ENCODE measurements around the gene EDN2.

EDN2 gene

DNA sequence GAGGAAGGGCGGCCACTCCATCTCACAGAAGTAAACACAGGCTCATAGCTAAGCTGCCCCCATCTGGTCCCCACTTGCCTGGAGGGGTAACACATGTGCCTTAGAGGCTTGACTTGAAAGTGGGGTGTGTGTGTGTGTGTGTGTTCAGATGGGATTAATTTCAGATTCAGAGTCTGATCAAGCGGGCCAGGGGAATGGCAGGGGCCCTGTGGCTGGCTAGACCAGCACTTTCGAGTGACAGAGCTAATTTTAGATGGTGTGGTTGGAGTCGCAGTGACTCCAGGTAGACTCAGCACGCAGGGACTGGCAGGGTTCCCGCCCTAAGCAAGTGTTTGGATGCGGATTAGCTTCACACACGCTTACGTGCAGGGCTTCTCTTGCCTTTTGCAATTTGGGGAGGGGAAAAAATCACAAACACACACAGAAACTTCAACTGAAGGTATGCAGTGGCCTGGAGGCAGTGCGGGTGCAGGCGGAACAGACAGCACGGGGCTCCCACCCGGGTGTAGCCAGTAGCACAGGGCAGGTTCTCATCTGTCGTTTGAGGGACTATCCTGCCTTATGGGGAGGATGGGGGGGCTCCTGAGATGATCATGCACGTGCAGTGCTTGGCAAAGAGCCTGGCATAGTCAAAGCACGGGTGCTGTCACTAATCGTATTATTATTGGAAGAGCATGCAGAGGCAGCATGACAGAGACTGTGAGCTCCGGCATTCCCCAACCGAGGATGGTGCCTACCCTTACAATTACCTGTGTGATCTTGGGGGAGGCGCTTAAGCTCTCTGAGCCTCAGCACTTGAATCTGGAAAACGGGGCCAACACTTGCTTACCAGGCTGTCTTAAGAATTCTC lies 1.3 kb downstream of the EDN2 start:
- ATAC-seq = peak; percentile 3; the same call in 2 of the 3 replicates

DNA sequence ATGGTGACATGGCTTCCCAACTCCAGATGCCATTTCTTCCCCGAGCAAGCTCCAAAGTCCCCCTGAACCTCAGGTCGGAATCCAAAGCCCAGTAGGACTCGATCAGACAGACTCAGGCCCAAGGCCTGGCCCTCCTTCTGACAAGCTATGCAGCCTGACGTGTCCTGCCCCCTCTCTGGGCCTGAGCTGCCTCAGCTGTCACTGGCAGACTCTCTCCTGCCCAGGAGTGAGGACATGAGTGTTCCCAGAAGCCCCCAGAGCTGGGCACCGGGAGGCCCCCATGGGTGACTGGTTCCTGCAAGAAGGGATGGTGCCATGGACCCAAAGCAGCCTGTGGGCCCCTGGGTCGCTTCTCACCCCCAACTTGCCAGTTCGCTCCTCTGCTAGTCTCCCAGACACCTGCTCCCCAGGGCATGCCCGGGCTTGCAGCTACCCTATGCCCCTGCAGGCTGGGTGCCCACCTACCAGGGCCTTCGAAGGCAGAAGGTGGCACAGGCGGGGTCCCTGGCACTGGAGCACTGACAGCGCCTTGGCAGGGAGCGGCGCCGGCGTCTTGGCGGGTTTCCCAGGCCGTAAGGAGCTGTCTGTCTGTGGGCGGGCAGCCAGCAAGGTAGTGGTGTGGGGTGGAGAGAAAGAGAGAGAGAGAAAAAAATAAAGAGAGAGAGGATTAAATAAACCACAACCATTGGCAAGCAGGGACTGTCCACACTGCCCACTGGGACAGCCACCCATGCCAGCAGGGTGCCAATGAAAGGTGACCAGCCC lies 2.3 kb downstream of the EDN2 start:
- TF ChIP-seq ZNF70 (CRISPR knock-in tag; IDR thresholded peaks at IDR 0.05) (no peak), ARNTL (CRISPR knock-in tag; IDR thresholded peaks at IDR 0.05; ENCODE audit: borderline replicate concordance, low read depth) (no peak), CSDC2 (CRISPR knock-in tag; IDR thresholded peaks at IDR 0.05) (0 out of 2 replicates have a peak, but pooled peaks have one; percentile 32), ZFP3 (CRISPR knock-in tag; IDR thresholded peaks at IDR 0.05) (no peak)
- TF ChIP-seq, protein P1, sequence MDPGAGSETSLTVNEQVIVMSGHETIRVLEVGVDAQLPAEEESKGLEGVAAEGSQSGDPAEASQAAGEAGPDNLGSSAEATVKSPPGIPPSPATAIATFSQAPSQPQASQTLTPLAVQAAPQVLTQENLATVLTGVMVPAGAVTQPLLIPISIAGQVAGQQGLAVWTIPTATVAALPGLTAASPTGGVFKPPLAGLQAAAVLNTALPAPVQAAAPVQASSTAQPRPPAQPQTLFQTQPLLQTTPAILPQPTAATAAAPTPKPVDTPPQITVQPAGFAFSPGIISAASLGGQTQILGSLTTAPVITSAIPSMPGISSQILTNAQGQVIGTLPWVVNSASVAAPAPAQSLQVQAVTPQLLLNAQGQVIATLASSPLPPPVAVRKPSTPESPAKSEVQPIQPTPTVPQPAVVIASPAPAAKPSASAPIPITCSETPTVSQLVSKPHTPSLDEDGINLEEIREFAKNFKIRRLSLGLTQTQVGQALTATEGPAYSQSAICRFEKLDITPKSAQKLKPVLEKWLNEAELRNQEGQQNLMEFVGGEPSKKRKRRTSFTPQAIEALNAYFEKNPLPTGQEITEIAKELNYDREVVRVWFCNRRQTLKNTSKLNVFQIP (CRISPR knock-in tag; IDR thresholded peaks at IDR 0.05; ENCODE audit: borderline replicate concordance, low read depth) = no peak
- ATAC-seq = peak; percentile 50

More for the DNA sequence above, 1.3 kb downstream of the EDN2 start:
- no peak for TF ChIP-seq ARNTL (CRISPR knock-in tag; IDR thresholded peaks at IDR 0.05; ENCODE audit: borderline replicate concordance, low read depth)

DNA sequence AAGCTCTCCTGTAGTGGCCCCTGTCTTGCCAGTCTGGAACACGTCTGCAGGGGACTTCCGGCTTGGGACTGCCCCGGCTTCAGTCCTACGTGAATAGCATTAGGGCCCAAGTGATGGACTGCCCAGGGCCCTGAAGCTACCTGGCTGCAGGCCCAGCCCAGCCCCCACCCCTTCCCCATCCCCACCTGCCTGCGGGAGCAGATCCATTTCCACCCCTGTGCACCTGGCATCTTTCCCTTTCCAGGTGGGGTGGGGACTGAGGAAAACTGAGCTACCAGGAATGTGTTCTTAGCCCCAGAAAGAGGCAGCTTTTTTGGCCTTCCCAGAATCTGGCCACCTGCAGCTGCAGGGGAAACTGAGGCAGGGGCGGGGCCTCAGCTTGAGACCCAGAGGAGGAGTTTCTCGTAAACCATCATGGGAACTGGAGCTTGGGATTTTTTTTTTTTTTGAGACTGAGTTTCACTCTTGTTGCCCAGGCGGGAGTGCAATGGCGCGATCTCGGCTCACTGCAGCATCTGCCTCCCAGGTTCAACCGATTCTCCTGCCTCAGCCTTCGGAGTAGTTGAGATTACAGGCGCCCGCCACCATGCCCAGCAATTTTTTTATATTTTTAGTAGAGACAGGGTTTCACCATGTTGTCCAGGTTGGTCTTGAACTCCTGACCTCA lies 3.2 kb downstream of the EDN2 start:
- no peak for TF ChIP-seq ZNF8 (CRISPR knock-in tag; IDR thresholded peaks at IDR 0.05)
- no peak for TF ChIP-seq ZC3H10 (CRISPR knock-in tag; IDR thresholded peaks at IDR 0.05)
- no peak for ATAC-seq

DNA sequence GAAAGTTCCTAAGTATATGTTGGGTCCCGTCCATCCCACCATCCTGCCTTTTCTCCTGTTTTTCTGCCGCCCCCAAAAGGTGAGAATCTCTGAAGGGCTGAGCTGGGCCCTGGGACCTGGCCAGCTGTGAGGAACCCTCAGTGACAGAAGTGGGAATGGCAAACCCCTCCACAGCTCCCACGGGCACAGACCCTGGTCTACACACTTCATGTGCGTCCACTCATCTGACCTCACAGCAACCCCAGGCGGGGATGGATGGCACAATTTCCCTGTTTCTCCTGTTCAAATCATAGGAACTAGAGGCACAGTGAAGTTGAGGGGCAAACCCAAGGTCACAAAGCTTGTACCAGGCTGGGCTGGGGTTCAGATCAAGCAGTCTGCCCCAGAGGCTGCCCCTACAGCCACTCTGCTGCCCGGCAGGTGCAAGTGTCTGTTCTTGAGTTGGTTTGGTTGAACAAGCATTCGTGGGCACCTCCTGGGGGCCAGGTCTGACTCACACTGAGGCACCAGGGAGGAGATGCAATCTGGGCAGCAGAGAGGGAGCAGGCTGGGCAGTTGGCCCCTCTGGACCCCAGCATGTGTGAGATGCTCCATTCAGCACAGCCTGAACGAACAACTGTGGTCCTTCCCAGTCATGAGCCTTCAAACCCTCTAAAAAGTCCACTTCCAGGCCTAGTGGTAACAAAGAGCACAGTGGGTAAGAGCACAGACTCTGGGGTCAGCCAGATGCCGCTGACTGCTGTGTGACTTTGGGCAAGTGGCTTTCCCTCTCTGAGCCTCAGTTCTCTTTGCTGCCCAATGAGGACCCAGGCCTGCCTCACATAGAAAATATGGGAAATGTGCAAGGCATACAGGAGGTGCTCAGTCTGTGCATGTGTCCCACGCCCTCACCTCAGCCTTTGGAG lies 4.0 kb downstream of the EDN2 start:
- TF ChIP-seq, protein P2, sequence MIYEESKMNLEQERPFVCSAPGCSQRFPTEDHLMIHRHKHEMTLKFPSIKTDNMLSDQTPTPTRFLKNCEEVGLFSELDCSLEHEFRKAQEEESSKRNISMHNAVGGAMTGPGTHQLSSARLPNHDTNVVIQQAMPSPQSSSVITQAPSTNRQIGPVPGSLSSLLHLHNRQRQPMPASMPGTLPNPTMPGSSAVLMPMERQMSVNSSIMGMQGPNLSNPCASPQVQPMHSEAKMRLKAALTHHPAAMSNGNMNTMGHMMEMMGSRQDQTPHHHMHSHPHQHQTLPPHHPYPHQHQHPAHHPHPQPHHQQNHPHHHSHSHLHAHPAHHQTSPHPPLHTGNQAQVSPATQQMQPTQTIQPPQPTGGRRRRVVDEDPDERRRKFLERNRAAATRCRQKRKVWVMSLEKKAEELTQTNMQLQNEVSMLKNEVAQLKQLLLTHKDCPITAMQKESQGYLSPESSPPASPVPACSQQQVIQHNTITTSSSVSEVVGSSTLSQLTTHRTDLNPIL (CRISPR knock-in tag; IDR thresholded peaks at IDR 0.05; ENCODE audit: low read depth) = no peak
- TF ChIP-seq ESRRG (CRISPR knock-in tag; IDR thresholded peaks at IDR 0.05) = no peak
- no peak for TF ChIP-seq CSDC2 (CRISPR knock-in tag; IDR thresholded peaks at IDR 0.05)
- TF ChIP-seq ZNF70 (CRISPR knock-in tag; IDR thresholded peaks at IDR 0.05) = no peak
- TF ChIP-seq ZFP3 (CRISPR knock-in tag; IDR thresholded peaks at IDR 0.05) = no peak
- TF ChIP-seq PPARA (CRISPR knock-in tag; IDR thresholded peaks at IDR 0.05; ENCODE audit: borderline replicate concordance) = no peak
- TF ChIP-seq GLIS3 (CRISPR knock-in tag; IDR thresholded peaks at IDR 0.05) = no peak
- TF ChIP-seq, protein P3, sequence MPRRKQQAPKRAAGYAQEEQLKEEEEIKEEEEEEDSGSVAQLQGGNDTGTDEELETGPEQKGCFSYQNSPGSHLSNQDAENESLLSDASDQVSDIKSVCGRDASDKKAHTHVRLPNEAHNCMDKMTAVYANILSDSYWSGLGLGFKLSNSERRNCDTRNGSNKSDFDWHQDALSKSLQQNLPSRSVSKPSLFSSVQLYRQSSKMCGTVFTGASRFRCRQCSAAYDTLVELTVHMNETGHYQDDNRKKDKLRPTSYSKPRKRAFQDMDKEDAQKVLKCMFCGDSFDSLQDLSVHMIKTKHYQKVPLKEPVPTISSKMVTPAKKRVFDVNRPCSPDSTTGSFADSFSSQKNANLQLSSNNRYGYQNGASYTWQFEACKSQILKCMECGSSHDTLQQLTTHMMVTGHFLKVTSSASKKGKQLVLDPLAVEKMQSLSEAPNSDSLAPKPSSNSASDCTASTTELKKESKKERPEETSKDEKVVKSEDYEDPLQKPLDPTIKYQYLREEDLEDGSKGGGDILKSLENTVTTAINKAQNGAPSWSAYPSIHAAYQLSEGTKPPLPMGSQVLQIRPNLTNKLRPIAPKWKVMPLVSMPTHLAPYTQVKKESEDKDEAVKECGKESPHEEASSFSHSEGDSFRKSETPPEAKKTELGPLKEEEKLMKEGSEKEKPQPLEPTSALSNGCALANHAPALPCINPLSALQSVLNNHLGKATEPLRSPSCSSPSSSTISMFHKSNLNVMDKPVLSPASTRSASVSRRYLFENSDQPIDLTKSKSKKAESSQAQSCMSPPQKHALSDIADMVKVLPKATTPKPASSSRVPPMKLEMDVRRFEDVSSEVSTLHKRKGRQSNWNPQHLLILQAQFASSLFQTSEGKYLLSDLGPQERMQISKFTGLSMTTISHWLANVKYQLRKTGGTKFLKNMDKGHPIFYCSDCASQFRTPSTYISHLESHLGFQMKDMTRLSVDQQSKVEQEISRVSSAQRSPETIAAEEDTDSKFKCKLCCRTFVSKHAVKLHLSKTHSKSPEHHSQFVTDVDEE (CRISPR knock-in tag; IDR thresholded peaks at IDR 0.05) = no peak
- TF ChIP-seq BACH2 (CRISPR knock-in tag; IDR thresholded peaks at IDR 0.05; ENCODE audit: borderline replicate concordance) = no peak
- TF ChIP-seq TCF4 (CRISPR knock-in tag; IDR thresholded peaks at IDR 0.05; ENCODE audit: borderline replicate concordance) = no peak
- no peak for TF ChIP-seq ISL1 (CRISPR knock-in tag; IDR thresholded peaks at IDR 0.05)
- TF ChIP-seq TOX (CRISPR knock-in tag; IDR thresholded peaks at IDR 0.05; ENCODE audit: borderline replicate concordance) = no peak
- no peak for TF ChIP-seq ZFP30 (CRISPR knock-in tag; IDR thresholded peaks at IDR 0.05)
- no peak for TF ChIP-seq ZNF8 (CRISPR knock-in tag; IDR thresholded peaks at IDR 0.05)
- no peak for TF ChIP-seq OSR1 (CRISPR knock-in tag; IDR thresholded peaks at IDR 0.05)
- no peak for TF ChIP-seq ZC3H10 (CRISPR knock-in tag; IDR thresholded peaks at IDR 0.05)
- TF ChIP-seq, protein P4, sequence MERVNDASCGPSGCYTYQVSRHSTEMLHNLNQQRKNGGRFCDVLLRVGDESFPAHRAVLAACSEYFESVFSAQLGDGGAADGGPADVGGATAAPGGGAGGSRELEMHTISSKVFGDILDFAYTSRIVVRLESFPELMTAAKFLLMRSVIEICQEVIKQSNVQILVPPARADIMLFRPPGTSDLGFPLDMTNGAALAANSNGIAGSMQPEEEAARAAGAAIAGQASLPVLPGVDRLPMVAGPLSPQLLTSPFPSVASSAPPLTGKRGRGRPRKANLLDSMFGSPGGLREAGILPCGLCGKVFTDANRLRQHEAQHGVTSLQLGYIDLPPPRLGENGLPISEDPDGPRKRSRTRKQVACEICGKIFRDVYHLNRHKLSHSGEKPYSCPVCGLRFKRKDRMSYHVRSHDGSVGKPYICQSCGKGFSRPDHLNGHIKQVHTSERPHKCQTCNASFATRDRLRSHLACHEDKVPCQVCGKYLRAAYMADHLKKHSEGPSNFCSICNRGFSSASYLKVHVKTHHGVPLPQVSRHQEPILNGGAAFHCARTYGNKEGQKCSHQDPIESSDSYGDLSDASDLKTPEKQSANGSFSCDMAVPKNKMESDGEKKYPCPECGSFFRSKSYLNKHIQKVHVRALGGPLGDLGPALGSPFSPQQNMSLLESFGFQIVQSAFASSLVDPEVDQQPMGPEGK (CRISPR knock-in tag; IDR thresholded peaks at IDR 0.05; ENCODE audit: borderline replicate concordance) = no peak
- TF ChIP-seq RARB (CRISPR knock-in tag; IDR thresholded peaks at IDR 0.05) = no peak
- TF ChIP-seq ARNTL (CRISPR knock-in tag; IDR thresholded peaks at IDR 0.05; ENCODE audit: borderline replicate concordance, low read depth) = no peak
- no peak for ATAC-seq

All from SK-N-SH treated with all-trans-retinoic acid at 6 μM for 48 hours (cell line).